Immature natural killer cell (primary cell): Measurements from ENCODE around the gene MRPS10. TPM values are rescaled to one million over a fixed set of nuclear protein-coding genes. Genes with fewer than 3 reads are reported as not detected.
"Not testable (repeated sequence)": the region's sequence is repeated elsewhere in the genome, so short reads cannot be mapped to it uniquely, and the experiment has no call there.

Experiments
- DNase-seq, 3 donors: peaks; one replicate each; pipeline ENCODE4 v3.0.0; 2022; ENCODE audit warnings: mixed read lengths in 1 of 3
- H3K27ac Mint-ChIP-seq, 6 donors: one replicate each; pipeline ENCODE4 v1.8.0; 2020; ENCODE audit warnings: mixed read lengths in 6 of 6, mild to moderate bottlenecking in 5 of 6, inconsistent platforms in 4 of 6, moderate library complexity in 3 of 6
- H3K27me3 Mint-ChIP-seq, 3 donors: one replicate each; pipeline ENCODE4 v1.8.0; 2020 to 2021; ENCODE audit warnings: low read depth in 3 of 3, mild to moderate bottlenecking in 3 of 3, mixed read lengths in 3 of 3, moderate library complexity in 3 of 3, inconsistent platforms in 1 of 3
- H3K36me3 Mint-ChIP-seq, 3 donors: one replicate each; pipeline ENCODE4 v1.8.0; 2020; ENCODE audit warnings: mixed read lengths in 3 of 3, inconsistent platforms in 2 of 3, mild to moderate bottlenecking in 2 of 3
- H3K4me1 Mint-ChIP-seq, 2 donors: one replicate each; pipeline ENCODE4 v1.8.0; 2020; ENCODE audit warnings: inconsistent platforms in 2 of 2, mild to moderate bottlenecking in 2 of 2, mixed read lengths in 2 of 2, moderate library complexity in 1 of 2
- H3K4me3 Mint-ChIP-seq, 5 donors: one replicate each; pipeline ENCODE4 v1.8.0; 2020; ENCODE audit warnings: mild to moderate bottlenecking in 5 of 5, mixed read lengths in 5 of 5, inconsistent platforms in 3 of 5, moderate library complexity in 3 of 5
- H3K9me3 Mint-ChIP-seq, 6 donors: one replicate each; pipeline ENCODE4 v1.8.0; 2020; ENCODE audit warnings: mild to moderate bottlenecking in 6 of 6, mixed read lengths in 6 of 6, inconsistent platforms in 4 of 6, moderate library complexity in 3 of 6
- polyA plus RNA-seq, 3 donors: library from polyadenylated mRNA; unstranded; fragments of 300-500 nt; fragmentation: Illumina TruSeq; gene quantifications; one replicate each; pipeline ENCODE4 v1.2.3, GENCODE V29; 2021

Gene MRPS10
- polyA plus RNA-seq, 3 donors from 2014 or later: 44.7 to 52.5 (median 46.7) TPM

DNA sequence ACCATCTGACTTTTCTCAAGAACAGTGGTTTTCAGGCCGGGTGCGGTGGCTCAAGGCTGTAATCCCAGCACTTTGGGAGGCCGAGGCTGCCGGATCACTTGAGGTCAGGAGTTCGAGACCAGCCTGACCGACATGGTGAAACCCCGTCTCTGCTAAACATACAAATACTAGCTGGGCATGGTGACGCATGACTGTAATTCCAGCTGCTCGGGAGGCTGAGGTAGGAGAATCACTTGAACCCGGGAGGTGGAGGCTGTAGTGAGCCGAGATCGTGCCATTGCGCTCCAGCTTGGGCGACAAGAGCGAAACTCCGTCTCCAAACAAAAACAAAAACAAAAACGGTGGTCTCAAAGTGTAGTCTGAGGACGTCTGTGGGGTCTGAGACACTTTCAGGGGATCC is 1.2 kb downstream of the MRPS10 start:
- Mint-ChIP-seq H3K27ac (peak overlapping the region in 2 of 6 donors; percentile 8 to 56), H3K4me1 (peaks cover 22 to 38% of the 10 kb centered on the region in 2 donors), H3K36me3 (peaks cover 8 to 13% (median 10%) of the 10 kb centered on the region in 3 donors), H3K4me3 (peak overlapping the region; percentile 61 to 98 (median 75))
- not testable (repeated sequence) for H3K27me3 Mint-ChIP-seq, H3K9me3 Mint-ChIP-seq, DNase-seq

DNA sequence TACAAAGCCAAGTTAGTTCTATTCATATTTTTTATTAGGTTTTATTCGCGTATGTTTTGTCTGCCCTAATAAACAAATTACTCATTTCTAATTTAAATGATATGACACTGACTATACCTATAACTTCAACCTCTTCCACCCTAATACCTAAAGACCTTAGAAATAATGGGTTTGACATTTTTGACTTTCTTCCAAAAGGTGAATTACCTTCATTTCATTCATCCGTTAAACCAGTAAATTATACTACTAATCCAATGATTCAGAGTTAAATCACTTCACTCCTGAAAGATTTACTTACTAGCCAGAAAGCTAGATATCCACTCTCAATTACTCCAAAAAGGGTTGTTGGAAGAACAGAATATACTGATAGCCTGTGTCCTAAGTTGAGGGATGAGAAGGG is 5.2 kb downstream of the MRPS10 start:
- H3K36me3 Mint-ChIP-seq: peaks cover 23 to 38% (median 25%) of the 10 kb centered on the region in 3 donors
- DNase-seq: no peak
- peaks cover 0 to 2% (median under 1%) of the 10 kb centered on the region in 3 donors for H3K27me3 Mint-ChIP-seq
- H3K9me3 Mint-ChIP-seq: no peaks in the 10 kb centered on the region
- no peak overlapping the region for H3K4me3 Mint-ChIP-seq
- peaks cover 15 to 31% of the 10 kb centered on the region in 2 donors for H3K4me1 Mint-ChIP-seq
- H3K27ac Mint-ChIP-seq: no peak overlapping the region

DNA sequence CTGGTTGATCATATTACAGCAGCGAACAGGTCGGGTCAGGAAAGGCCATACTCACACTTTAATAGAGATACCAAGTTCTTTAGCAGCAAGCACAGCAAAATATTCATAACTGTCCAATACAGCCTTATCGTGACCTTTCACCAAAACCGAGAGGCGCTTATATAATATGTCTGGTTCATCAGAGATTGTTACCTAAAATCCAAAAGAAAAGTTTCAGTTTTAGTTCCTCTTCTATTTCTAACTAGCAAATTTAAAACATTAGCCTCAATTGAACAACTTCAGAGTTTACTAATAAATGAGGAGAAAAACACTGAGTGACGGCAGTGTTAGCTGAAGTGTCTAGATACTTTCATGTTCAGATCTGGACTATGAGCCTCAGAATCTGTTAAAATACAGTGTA is 5.9 kb downstream of the MRPS10 start:
- no peak for DNase-seq
- H3K27ac Mint-ChIP-seq: no peak overlapping the region
- peaks cover 23 to 39% (median 25%) of the 10 kb centered on the region in 3 donors for H3K36me3 Mint-ChIP-seq
- H3K4me1 Mint-ChIP-seq: peaks cover 12 to 25% of the 10 kb centered on the region in 2 donors
- H3K27me3 Mint-ChIP-seq: peaks cover 0 to 2% (median 0%) of the 10 kb centered on the region in 3 donors
- H3K4me3 Mint-ChIP-seq: no peak overlapping the region
- no peaks in the 10 kb centered on the region for H3K9me3 Mint-ChIP-seq

DNA sequence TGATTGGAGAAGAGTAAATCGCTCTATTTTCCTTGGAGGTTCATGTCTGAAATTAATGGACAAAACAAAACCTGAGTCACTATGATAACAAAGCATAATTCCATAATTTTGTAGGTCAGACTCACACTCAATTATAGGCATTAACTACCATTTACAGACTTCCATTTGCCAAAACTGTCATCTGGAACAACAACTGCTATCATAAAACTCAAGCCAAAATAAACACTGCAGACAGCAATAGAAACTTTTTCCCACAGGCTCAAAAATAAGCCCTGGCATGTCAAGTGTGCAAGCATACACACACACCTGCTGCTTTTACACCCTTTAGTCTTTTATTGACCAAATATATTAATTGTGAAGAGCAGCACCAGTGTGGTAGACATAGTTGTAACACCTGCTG is 7.1 kb downstream of the MRPS10 start:
- H3K27ac Mint-ChIP-seq: no peak overlapping the region
- peaks cover 24 to 44% (median 25%) of the 10 kb centered on the region in 3 donors for H3K36me3 Mint-ChIP-seq
- peaks cover 0 to 2% (median 0%) of the 10 kb centered on the region in 3 donors for H3K27me3 Mint-ChIP-seq
- no peak for DNase-seq
- H3K4me3 Mint-ChIP-seq: no peak overlapping the region
- H3K9me3 Mint-ChIP-seq: no peaks in the 10 kb centered on the region
- H3K4me1 Mint-ChIP-seq: peaks cover 2 to 16% of the 10 kb centered on the region in 2 donors

DNA sequence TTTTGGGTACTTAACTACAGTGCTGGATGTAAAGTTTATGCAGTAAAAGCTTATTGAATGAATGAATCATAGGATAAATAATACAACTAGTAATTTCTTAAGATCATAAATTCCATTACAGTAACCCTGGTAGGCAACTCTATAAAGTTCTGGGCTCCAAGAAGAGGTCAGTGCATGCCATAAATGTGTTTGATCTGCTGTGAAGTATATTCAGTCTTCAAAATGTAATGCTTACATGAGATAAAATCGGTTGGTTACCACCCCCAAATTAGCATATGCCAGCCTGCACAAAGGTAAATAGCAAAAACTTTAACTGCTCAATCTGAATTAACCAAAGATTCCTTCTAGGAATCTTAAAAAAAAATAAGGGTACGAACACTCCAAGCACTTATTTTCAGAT is 10.1 kb downstream of the MRPS10 start:
- not testable (repeated sequence) for H3K4me3 Mint-ChIP-seq, H3K4me1 Mint-ChIP-seq, DNase-seq, H3K27ac Mint-ChIP-seq, H3K9me3 Mint-ChIP-seq, H3K27me3 Mint-ChIP-seq
- H3K36me3 Mint-ChIP-seq: peaks cover 20 to 40% (median 25%) of the 10 kb centered on the region in 3 donors

DNA sequence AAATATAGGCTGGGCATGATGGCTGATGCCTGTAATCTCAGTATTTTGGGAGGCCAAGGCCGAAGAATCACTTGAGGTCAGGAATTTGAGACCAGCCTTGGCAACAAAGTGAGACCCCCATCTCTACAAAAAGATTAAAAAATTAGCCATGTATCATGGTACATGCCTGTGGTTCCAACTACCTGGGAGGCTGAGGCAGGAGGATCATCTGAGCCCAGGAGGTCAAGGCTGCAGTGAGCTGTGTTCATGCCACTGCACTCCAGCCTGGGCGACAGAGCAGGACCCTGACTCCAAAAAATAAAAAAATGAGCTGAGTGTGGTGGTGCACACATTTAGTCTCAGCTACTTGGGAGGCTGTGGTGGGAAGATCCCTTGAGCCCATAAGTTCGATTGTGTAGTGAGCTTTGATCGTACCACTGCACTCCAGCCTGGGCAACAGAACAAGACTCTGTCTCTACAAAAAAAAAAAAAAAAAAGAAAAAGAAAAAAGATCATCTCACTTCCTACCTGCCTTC is 12.8 kb downstream of the MRPS10 start:
- Mint-ChIP-seq H3K36me3 (peaks cover 25 to 29% (median 28%) of the 10 kb centered on the region in 3 donors), H3K9me3 (peaks cover 0 to 1% (median 0%) of the 10 kb centered on the region in 6 donors), H3K27ac (peak overlapping the region in 1 of 6 donors; percentile 16), H3K27me3 (no peaks in the 10 kb centered on the region), H3K4me3 (no peak overlapping the region), H3K4me1 (peaks cover 0 to 3% of the 10 kb centered on the region in 2 donors)
- DNase-seq: no peak

DNA sequence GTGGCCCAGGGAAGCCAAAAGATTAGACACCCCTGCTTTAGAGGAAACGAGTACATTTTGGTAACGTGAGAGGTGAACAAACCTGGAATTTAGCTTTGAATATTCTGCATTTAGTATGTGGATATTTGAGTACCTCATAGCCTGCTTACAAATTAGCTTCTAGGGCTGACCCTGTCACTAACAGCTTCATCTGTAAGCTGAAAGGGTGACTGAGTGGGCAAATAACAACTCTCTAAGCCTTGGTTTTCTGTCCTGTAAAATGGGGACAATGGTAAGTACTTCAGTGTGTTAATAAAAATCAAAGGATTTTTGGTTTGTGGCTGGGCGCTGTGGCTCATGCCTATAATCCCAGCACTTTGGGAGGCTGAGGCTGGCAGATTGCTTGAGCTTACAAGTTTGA is 14.5 kb downstream of the MRPS10 start:
- Mint-ChIP-seq H3K4me1 (peaks cover 0 to 3% of the 10 kb centered on the region in 2 donors), H3K4me3 (no peak overlapping the region), H3K27ac (no peak overlapping the region), H3K36me3 (peaks cover 21 to 24% (median 21%) of the 10 kb centered on the region in 3 donors), H3K27me3 (no peaks in the 10 kb centered on the region), H3K9me3 (peaks cover 0 to 1% (median 0%) of the 10 kb centered on the region in 6 donors)
- DNase-seq: no peak

DNA sequence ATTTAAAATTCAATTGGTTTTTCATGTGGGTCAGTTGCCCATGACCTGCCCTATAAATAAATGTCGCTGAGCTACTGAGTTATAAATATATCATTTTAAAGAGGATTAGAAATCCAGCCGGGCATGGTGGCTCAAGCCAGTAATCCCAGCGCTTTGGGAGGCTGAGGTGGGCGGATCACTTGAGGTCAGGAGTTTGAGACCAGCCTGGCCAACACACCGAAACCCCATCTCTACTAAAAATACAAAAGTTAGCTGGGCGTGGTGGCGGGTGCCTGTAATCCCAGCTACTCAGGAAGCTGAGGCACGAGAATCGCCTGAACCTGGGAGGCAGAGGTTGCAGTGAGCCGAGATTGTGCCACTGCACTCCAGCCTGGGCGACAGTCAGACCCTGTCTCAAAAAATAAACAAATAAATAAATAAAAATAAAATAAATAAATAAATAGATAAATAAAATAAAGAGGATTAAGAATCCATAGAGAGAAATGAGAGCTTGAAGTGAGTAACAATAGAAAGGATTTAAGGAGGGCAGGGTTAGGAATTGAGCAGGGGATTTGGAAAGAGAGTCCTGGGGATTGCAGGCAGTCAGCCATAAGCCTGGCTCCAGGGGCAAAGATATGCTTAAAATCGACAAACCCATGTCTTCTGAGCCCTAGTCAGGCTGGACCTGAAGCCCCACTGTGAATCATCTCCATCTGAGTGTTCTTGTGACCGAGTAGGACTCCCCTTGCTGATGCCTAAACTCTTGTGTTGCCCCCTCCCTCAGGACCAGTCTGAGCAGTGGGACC is 15.3 kb downstream of the MRPS10 start:
- not testable (repeated sequence) for DNase-seq, H3K9me3 Mint-ChIP-seq, H3K27ac Mint-ChIP-seq, H3K27me3 Mint-ChIP-seq, H3K4me3 Mint-ChIP-seq, H3K4me1 Mint-ChIP-seq
- peaks cover 14 to 17% (median 15%) of the 10 kb centered on the region in 3 donors for H3K36me3 Mint-ChIP-seq

DNA sequence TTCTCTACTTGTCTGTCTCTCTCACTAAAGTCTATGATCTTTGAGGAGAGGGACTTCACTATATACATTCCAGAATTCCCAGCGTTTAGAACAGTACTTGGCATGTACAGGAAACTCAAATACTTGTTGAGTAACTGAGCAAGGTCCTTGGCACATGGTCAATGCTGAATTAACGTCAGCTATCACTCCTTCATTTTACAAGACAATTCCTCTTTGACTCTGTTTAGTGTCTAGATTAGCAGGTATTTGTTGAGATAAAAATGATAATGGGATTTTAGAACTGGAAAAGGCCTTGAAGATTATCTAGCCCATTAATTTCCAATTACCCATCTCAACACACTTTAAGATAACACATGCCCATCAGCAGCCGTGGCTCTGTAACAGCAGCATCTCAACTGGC is 16.3 kb downstream of the MRPS10 start:
- Mint-ChIP-seq H3K27ac (no peak overlapping the region), H3K36me3 (peaks cover 12 to 17% (median 14%) of the 10 kb centered on the region in 3 donors), H3K9me3 (peaks cover 0 to 1% (median 0%) of the 10 kb centered on the region in 6 donors), H3K27me3 (no peaks in the 10 kb centered on the region), H3K4me1 (peaks cover 0 to 3% of the 10 kb centered on the region in 2 donors), H3K4me3 (no peak overlapping the region)
- DNase-seq: no peak

DNA sequence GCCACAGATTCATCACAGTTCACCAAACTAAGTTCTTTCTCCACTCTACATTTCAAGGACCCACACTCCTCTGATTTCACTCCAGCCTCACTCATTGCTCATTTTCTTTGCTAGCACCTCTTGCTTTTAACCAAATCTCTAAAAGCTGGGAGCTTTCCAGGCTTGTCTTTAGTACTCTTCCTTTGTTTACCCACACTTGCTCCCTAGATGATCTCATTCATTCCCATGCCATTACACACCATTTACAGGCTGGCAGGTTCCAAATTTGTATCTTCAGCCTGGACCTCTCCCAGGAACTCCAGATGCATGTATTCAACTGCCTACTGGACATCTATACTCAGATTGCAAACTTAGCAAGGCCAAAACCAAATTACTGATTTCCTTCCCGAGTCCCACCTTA is 17.6 kb downstream of the MRPS10 start:
- Mint-ChIP-seq H3K4me3 (no peak overlapping the region), H3K9me3 (peaks cover 0 to 1% (median 0%) of the 10 kb centered on the region in 6 donors), H3K27ac (no peak overlapping the region), H3K36me3 (peaks cover 7 to 13% (median 9%) of the 10 kb centered on the region in 3 donors), H3K27me3 (no peaks in the 10 kb centered on the region), H3K4me1 (peaks cover 0 to 3% of the 10 kb centered on the region in 2 donors)
- DNase-seq: no peak

DNA sequence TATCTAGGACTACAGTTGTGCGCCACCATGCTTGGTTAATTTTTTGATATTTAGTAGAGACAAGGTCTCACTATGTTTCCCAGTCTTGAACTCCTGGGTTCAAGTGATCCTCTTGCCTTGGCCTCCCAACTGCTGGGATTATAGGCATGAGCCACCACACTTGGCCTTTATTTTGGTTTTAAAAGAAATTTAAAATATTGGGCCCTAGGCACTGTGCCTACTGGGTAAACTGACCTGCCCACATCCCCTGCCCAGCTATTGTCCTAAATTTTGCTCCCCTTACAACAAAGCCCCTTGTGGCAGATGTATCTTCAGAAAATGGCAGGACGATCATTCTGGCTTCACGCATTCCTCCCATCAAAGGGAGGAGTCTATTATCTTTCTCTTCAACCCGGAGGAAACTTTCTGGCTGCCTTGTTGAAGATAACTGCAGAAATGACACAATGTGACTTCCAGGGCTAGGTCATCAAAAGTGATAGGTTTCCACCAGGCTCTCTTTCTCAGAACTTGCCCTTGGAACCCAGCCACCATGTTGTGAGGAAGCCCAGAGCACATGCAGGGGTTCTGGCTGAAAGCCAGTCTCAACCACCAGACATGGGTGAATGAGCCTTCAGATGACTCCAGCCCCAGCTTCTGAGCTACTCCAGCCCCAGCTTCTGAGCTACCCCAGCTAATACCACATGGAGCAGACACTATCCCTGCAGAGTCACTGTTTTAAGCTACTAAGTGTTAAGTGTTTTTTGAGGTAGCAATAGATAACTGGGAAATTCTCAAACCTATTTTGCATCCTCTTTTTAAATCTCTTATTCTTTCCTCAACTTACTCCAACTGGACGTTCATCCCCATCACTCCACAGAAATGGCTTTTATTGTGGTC is 18.3 kb downstream of the MRPS10 start:
- DNase-seq: no peak
- peaks cover 0 to 1% (median 0%) of the 10 kb centered on the region in 6 donors for H3K9me3 Mint-ChIP-seq
- H3K27ac Mint-ChIP-seq: no peak overlapping the region
- peaks cover 7 to 14% (median 9%) of the 10 kb centered on the region in 3 donors for H3K36me3 Mint-ChIP-seq
- peaks cover 0 to 3% of the 10 kb centered on the region in 2 donors for H3K4me1 Mint-ChIP-seq
- H3K27me3 Mint-ChIP-seq: no peaks in the 10 kb centered on the region
- H3K4me3 Mint-ChIP-seq: no peak overlapping the region

DNA sequence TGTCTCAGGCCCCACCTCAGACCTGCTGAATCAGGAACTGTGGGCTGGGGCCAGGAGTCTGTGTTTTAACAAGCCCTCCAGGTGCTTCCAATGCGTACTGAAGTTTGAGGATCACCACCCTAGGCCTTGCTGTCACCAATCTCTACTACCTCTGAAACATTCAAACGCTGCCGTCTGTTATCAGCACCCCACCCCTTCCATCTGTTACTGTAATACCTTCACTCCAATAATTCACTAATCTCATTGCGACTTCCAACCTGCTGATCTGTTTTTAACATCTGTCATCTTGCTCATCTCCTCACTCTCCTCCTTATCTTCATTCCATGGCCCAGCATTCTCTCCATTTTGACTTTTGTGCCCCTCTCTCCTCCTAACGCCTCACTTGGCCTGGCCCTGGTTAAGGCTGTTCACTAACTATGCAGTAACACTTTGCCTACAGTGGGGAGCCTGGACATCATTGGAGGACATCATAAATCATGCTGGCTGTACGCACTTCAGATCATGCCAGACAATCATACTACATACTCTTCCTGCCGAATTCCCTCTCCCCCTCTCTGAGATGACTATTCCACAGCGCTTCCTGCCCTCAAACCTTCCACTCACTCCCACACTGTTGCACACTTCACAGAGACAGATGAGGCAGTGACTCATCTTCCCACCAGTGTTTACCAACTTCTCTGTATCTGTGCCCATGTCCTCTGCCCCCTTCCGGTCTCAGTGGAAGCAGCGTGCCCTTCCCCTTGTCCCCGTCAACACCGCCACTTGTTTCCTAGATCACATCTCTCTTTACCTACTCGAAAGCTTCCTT is 19.9 kb downstream of the MRPS10 start:
- peak in 1 of 3 donors; percentile 15 for DNase-seq
- Mint-ChIP-seq H3K4me1 (peaks cover 0 to 3% of the 10 kb centered on the region in 2 donors), H3K27ac (no peak overlapping the region), H3K9me3 (peaks cover 0 to 1% (median 0%) of the 10 kb centered on the region in 6 donors), H3K36me3 (peaks cover 9 to 17% (median 12%) of the 10 kb centered on the region in 3 donors), H3K4me3 (no peak overlapping the region), H3K27me3 (no peaks in the 10 kb centered on the region)

DNA sequence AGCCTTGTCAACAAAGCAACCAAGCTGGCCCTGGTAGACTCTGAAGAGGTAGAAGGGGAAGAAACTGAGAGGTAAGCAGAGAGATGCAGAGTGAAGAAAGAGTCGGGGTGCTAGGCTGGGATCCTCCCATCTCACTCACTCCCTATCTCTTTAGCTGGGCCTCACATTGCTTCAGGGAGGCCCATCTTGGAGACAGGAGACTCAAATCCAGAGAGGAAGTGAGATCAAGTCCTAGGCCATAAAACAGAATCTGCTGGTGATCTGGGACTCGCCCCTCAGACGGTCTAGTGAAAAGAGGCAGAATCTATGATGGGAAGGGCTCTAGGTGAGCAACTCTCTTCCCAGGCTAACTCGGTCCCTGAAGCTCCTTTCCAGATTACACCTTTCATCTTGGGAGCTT is 22.2 kb downstream of the MRPS10 start:
- no peak overlapping the region for H3K27ac Mint-ChIP-seq
- no peak for DNase-seq
- H3K4me1 Mint-ChIP-seq: peaks cover 0 to under 1% of the 10 kb centered on the region in 2 donors
- H3K27me3 Mint-ChIP-seq: no peaks in the 10 kb centered on the region
- H3K4me3 Mint-ChIP-seq: no peak overlapping the region
- H3K9me3 Mint-ChIP-seq: peaks cover 0 to 1% (median 0%) of the 10 kb centered on the region in 6 donors
- peaks cover 6 to 15% (median 12%) of the 10 kb centered on the region in 3 donors for H3K36me3 Mint-ChIP-seq
